ELF-1 (cell line): ENCODE results near the gene ZNF185.
"Not testable (repeated sequence)": the region's sequence is repeated elsewhere in the genome, so short reads cannot be mapped to it uniquely, and the experiment has no call there.

ENCODE experiments used
- DNase-seq: peaks from one replicate; pipeline ENCODE4 v3.0.0-alpha.2; 2016; ENCODE audit warnings: low read depth, low spot score

Gene ZNF185

GRCh38 chrX:152895121-152895520, 2.7 kb upstream of the ZNF185 start:
- DNase-seq = no peak

- no peak for DNase-seq
Observed at GRCh38 chrX:152895724-152896420, 2.0 kb upstream of the ZNF185 start.

- DNase-seq = no peak
Observed at GRCh38 chrX:152896450-152896849, 1.4 kb upstream of the ZNF185 start.

- no peak for DNase-seq
Observed at GRCh38 chrX:152898442-152898841, 575 bp downstream of the ZNF185 start.

GRCh38 chrX:152899111-152899873, 1.4 kb downstream of the ZNF185 start:
- no peak for DNase-seq

- DNase-seq = no peak
Observed at GRCh38 chrX:152899874-152900719, 2.2 kb downstream of the ZNF185 start.

GRCh38 chrX:152900937-152901445, 3.1 kb downstream of the ZNF185 start:
- no peak for DNase-seq

GRCh38 chrX:152901816-152902501, 4.1 kb downstream of the ZNF185 start:
- DNase-seq = peak; percentile 76

- no peak for DNase-seq
Observed at GRCh38 chrX:152902502-152902820, 4.6 kb downstream of the ZNF185 start.

- DNase-seq = no peak
Observed at GRCh38 chrX:152903589-152903988, 5.7 kb downstream of the ZNF185 start.

- DNase-seq = peak; percentile 90
Observed at GRCh38 chrX:152904151-152905080, 6.5 kb downstream of the ZNF185 start.

- DNase-seq = no peak
Observed at GRCh38 chrX:152905081-152905420, 7.2 kb downstream of the ZNF185 start.

- DNase-seq = peak; percentile 92
Observed at GRCh38 chrX:152907084-152907651, 9.3 kb downstream of the ZNF185 start.

GRCh38 chrX:152908486-152908885, 10.6 kb downstream of the ZNF185 start:
- no peak for DNase-seq

GRCh38 chrX:152910018-152910417, 12.2 kb downstream of the ZNF185 start:
- DNase-seq = not testable (repeated sequence)

- no peak for DNase-seq
Observed at GRCh38 chrX:152912106-152912505, 14.2 kb downstream of the ZNF185 start.

- no peak for DNase-seq
Observed at GRCh38 chrX:152912641-152913040, 14.8 kb downstream of the ZNF185 start.

- DNase-seq = no peak
Observed at GRCh38 chrX:152913346-152913745, 15.5 kb downstream of the ZNF185 start.

- DNase-seq = no peak
Observed at GRCh38 chrX:152913910-152914309, 16.0 kb downstream of the ZNF185 start.

GRCh38 chrX:152915541-152916241, 17.8 kb downstream of the ZNF185 start:
- peak; percentile 88 for DNase-seq
